GM23338 (cell line): Measurements from ENCODE around the gene CYTH1. TPM values are rescaled to one million over a fixed set of nuclear protein-coding genes. Genes with fewer than 3 reads are reported as not detected.

ENCODE experiments used
- ATAC-seq: fragments of 200-7000 bp; cut with Tn5 transposase; 3 replicates; pipeline ENCODE4 v1.9.1; 2020
- DNase-seq: peaks from one replicate; pipeline ENCODE4 v3.0.0-alpha.2; 2015; ENCODE audit warnings: low spot score
- H2AFZ ChIP-seq: fragments of 200-600 bp; sonication (generic); 2 replicates; pipeline ENCODE4 v1.8.0; 2016; ENCODE audit warnings: antibody characterized with exemption, mild to moderate bottlenecking, moderate library complexity
- H3F3A ChIP-seq: fragments of 200-600 bp; sonication (generic); replicated peaks from 2 replicates; pipeline ENCODE4 v1.8.0; 2017; ENCODE audit warnings: antibody characterized with exemption, mixed run types, low read depth
- H3K27ac ChIP-seq: fragments of 200-600 bp; sonication (generic); 2 replicates; pipeline ENCODE4 v1.6.1; 2016; ENCODE audit warnings: low read depth
- H3K27me3 ChIP-seq: fragments of 200-600 bp; sonication (generic); 2 replicates; pipeline ENCODE4 v1.8.0; 2016; ENCODE audit warnings: mild to moderate bottlenecking, mixed run types, moderate library complexity; ENCODE audit not compliant: insufficient read depth
- H3K36me3 ChIP-seq: fragments of 200-600 bp; sonication (generic); 2 replicates; pipeline ENCODE4 v1.8.0; 2016; ENCODE audit warnings: mild to moderate bottlenecking; ENCODE audit not compliant: insufficient read depth
- H3K4me1 ChIP-seq: fragments of 200-600 bp; sonication (generic); 2 replicates; pipeline ENCODE4 v1.8.0; 2016; ENCODE audit warnings: mild to moderate bottlenecking, moderate library complexity; ENCODE audit not compliant: insufficient read depth
- H3K4me2 ChIP-seq: fragments of 200-600 bp; sonication (generic); 2 replicates; pipeline ENCODE4 v1.7.1; 2017; ENCODE audit warnings: mixed run types
- H3K4me3 ChIP-seq: fragments of 200-600 bp; sonication (generic); 2 replicates; pipeline ENCODE4 v1.6.1; 2016; ENCODE audit warnings: mixed run types
- H3K79me2 ChIP-seq: fragments of 200-600 bp; sonication (generic); replicated peaks from 2 replicates; pipeline ENCODE4 v1.8.0; 2017; ENCODE audit warnings: mild to moderate bottlenecking; ENCODE audit not compliant: insufficient read depth
- H3K9me2 ChIP-seq: fragments of 200-600 bp; sonication (generic); 2 replicates; pipeline ENCODE4 v1.8.0; 2017; ENCODE audit not compliant: insufficient read depth
- H4K20me1 ChIP-seq: fragments of 200-600 bp; sonication (generic); replicated peaks from 2 replicates; pipeline ENCODE4 v1.8.0; 2017; ENCODE audit warnings: mild to moderate bottlenecking; ENCODE audit not compliant: insufficient read depth
- H3K27ac Mint-ChIP-seq: 2 replicates; pipeline ENCODE4 v1.8.0; 2020; ENCODE audit warnings: inconsistent platforms, mild to moderate bottlenecking, moderate library complexity, mixed read lengths
- H3K27me3 Mint-ChIP-seq: 3 replicates; pipeline ENCODE4 v1.8.0; 2022; ENCODE audit warnings: low read depth, mild to moderate bottlenecking, moderate library complexity, mixed read lengths, inconsistent platforms; ENCODE audit not compliant: insufficient read depth, poor library complexity
- H3K36me3 Mint-ChIP-seq: 3 replicates; pipeline ENCODE4 v1.8.0; 2021; ENCODE audit warnings: low read depth, mild to moderate bottlenecking, inconsistent platforms, moderate library complexity, mixed read lengths
- H3K4me1 Mint-ChIP-seq: 3 replicates; pipeline ENCODE4 v1.8.0; 2020; ENCODE audit warnings: mild to moderate bottlenecking, inconsistent platforms, mixed read lengths
- H3K4me3 Mint-ChIP-seq: 3 replicates; pipeline ENCODE4 v1.8.0; 2021; ENCODE audit warnings: moderate library complexity, mild to moderate bottlenecking, inconsistent platforms, mixed read lengths
- H3K9me3 Mint-ChIP-seq: 3 replicates; pipeline ENCODE4 v1.8.0; 2020; ENCODE audit warnings: moderate library complexity, mild to moderate bottlenecking, inconsistent platforms, mixed read lengths
- CREB1 ChIP-seq: fragments of 250-450 bp; sonication (Bioruptor Pico); IDR thresholded peaks from 2 replicates; pipeline ENCODE4 v1.5.0; 2020; ENCODE audit warnings: low read depth, mild to moderate bottlenecking, moderate library complexity
- CTCF ChIP-seq, 2 experiments: fragments of 200-600 bp in 1 of 2; sonication (generic) in 1 of 2; conservative IDR thresholded peaks; 2 replicates each; pipeline versions ENCODE4 v1.5.1 to v1.6.1; 2016 to 2017; ENCODE audit warnings: antibody characterized with exemption in 2 of 2, low read depth in 2 of 2, mild to moderate bottlenecking in 2 of 2, moderate library complexity in 1 of 2
- ETS1 ChIP-seq: IDR thresholded peaks from 2 replicates; pipeline ENCODE4 v1.6.1; 2016; ENCODE audit warnings: antibody characterized with exemption
- EZH2 ChIP-seq: fragments of 200-600 bp; sonication (generic); IDR thresholded peaks from one replicate; pipeline ENCODE4 v1.8.0; 2017; ENCODE audit warnings: antibody characterized with exemption, mild to moderate bottlenecking, low read depth; ENCODE audit not compliant: unreplicated experiment
- EZH2phosphoT487 ChIP-seq: fragments of 200-600 bp; sonication (generic); IDR thresholded peaks from one replicate; pipeline ENCODE4 v1.8.1; 2018; ENCODE audit warnings: antibody characterized with exemption; ENCODE audit not compliant: unreplicated experiment
- JUNB ChIP-seq: IDR thresholded peaks from one replicate; pipeline ENCODE4 v1.6.1; 2016; ENCODE audit warnings: antibody characterized with exemption; ENCODE audit not compliant: unreplicated experiment
- NANOG ChIP-seq: IDR thresholded peaks from 2 replicates; pipeline ENCODE4 v1.6.1; 2016; ENCODE audit warnings: antibody characterized with exemption, borderline replicate concordance
- POLR2AphosphoS5 ChIP-seq: IDR thresholded peaks from 2 replicates; pipeline ENCODE4 v1.6.1; 2016; ENCODE audit warnings: antibody characterized with exemption, low read depth
- REST ChIP-seq: IDR thresholded peaks from one replicate; pipeline ENCODE4 v1.6.1; 2018; ENCODE audit warnings: antibody characterized with exemption; ENCODE audit not compliant: unreplicated experiment
- STAT1 ChIP-seq: IDR thresholded peaks from one replicate; pipeline ENCODE4 v1.6.1; 2016; ENCODE audit warnings: antibody characterized with exemption; ENCODE audit not compliant: unreplicated experiment
- ZNF114 ChIP-seq: fragments of 250-450 bp; sonication (Bioruptor Pico); IDR thresholded peaks from 2 replicates; pipeline ENCODE4 v1.5.0; 2020; ENCODE audit warnings: mild to moderate bottlenecking, moderate library complexity
- ZNF331 ChIP-seq: fragments of 250-450 bp; sonication (Bioruptor Pico); IDR thresholded peaks from 2 replicates; pipeline ENCODE4 v1.5.0; 2020; ENCODE audit warnings: low read depth, mild to moderate bottlenecking, moderate library complexity
- ZNF462 ChIP-seq: fragments of 250-450 bp; sonication (Bioruptor Pico); IDR thresholded peaks from 2 replicates; pipeline ENCODE4 v1.5.0; 2020; ENCODE audit warnings: mild to moderate bottlenecking, moderate library complexity
- polyA plus RNA-seq: library from polyadenylated mRNA; unstranded; fragments of >200 nt; fragmentation: Nextera tagmentation; extraction: Ambion mirVana; gene quantifications from 2 replicates; pipeline ENCODE4 v1.2.1, GENCODE V29; 2016
- total RNA-seq: library from RNA; depleted of rRNA; stranded (reverse); fragments of >200 nt; shearing (Covaris generic); gene quantifications from 2 replicates; pipeline ENCODE4 v1.2.3, GENCODE V29; 2014

Gene CYTH1
- total and polyA plus RNA-seq, 2 experiments from 2014 or later: 13.8 to 14.5 TPM

GRCh38 chr17:78654325-78654724, 127.7 kb downstream of the CYTH1 start:
- Mint-ChIP-seq H3K4me1 (no peaks in the 10 kb centered on the region), H3K36me3 (no peaks in the 10 kb centered on the region), H3K4me3 (no peak overlapping the region), H3K27me3 (peaks cover 3% of the 10 kb centered on the region), H3K9me3 (no peaks in the 10 kb centered on the region), H3K27ac (no peak overlapping the region)
- no peak overlapping the region for H3K27ac ChIP-seq
- no peaks in the 10 kb centered on the region for H3K36me3 ChIP-seq
- H3K79me2 ChIP-seq: no peaks in the 10 kb centered on the region
- no peaks in the 10 kb centered on the region for H4K20me1 ChIP-seq
- no peak overlapping the region for H3K4me3 ChIP-seq
- H3K9me2 ChIP-seq: no peaks in the 10 kb centered on the region
- no peak overlapping the region for H2AFZ ChIP-seq
- no peak overlapping the region for H3K4me2 ChIP-seq
- no peaks in the 10 kb centered on the region for H3F3A ChIP-seq
- no peak for TF ChIP-seq CTCF (conservative IDR thresholded peaks at IDR 0.05; ENCODE audit: low read depth in 2 of 2)
- no peak for TF ChIP-seq ZNF331 (CRISPR knock-in tag)
- TF ChIP-seq EZH2phosphoT487: no peak
- no peak for TF ChIP-seq ZNF114
- no peak for TF ChIP-seq ZNF462 (CRISPR knock-in tag)
- no peak for TF ChIP-seq STAT1
- no peak for TF ChIP-seq CREB1 (CRISPR knock-in tag)
- no peak for TF ChIP-seq REST
- no peak for TF ChIP-seq JUNB
- TF ChIP-seq ETS1: no peak
- no peak for TF ChIP-seq NANOG
- no peak for TF ChIP-seq EZH2
- no peak for TF ChIP-seq POLR2AphosphoS5
- no peaks in the 10 kb centered on the region for H3K27me3 ChIP-seq
- H3K4me1 ChIP-seq: no peaks in the 10 kb centered on the region
- DNase-seq (no peak), ATAC-seq (no peak)
